Esophagus muscularis mucosa (tissue), 4 donors: ENCODE measurements around the gene ARID2. TPM values are rescaled to one million over a fixed set of nuclear protein-coding genes. Genes with fewer than 3 reads are reported as not detected.

Experiments
- DNase-seq: peaks from one replicate; pipeline ENCODE4 v3.0.0-alpha.2; 2017; ENCODE audit errors: extremely low spot score
- H3K27ac ChIP-seq, 4 donors: fragments of 200-600 bp; sonication (generic); replicated peaks in 1 of 4; 1 replicate in 3 of 4; 2 replicates in 1 of 4; pipeline ENCODE4 v1.5.1; 2016 to 2019; ENCODE audit warnings: mild to moderate bottlenecking in 1 of 4
- H3K27me3 ChIP-seq, 4 donors: fragments of 200-600 bp; sonication (generic); one replicate each; pipeline versions ENCODE4 v1.5.1 to v1.6.0; 2016 to 2019
- H3K36me3 ChIP-seq, 4 donors: fragments of 200-600 bp; sonication (generic); one replicate each; pipeline ENCODE4 v1.5.1; 2016 to 2019
- H3K4me1 ChIP-seq, 4 donors: fragments of 200-600 bp; sonication (generic); one replicate each; pipeline ENCODE4 v1.5.1; 2016 to 2019
- H3K4me3 ChIP-seq, 4 donors: fragments of 200-600 bp; sonication (generic); 1 replicate in 2 of 4; 2 replicates in 2 of 4; pipeline ENCODE4 v1.5.1; 2016 to 2019; ENCODE audit warnings: mild to moderate bottlenecking in 4 of 4, moderate library complexity in 1 of 4
- H3K9me3 ChIP-seq, 4 donors: fragments of 200-600 bp; sonication (generic); 1 replicate in 3 of 4; 2 replicates in 1 of 4; pipeline ENCODE4 v1.5.1; 2016 to 2019
- CTCF ChIP-seq, 3 experiments: fragments of 200-600 bp in 2 of 3; fragments of 450-650 bp in 1 of 3; sonication (generic) in 2 of 3; IDR thresholded peaks; one replicate each; pipeline ENCODE4 v1.5.1; 2017 to 2019; ENCODE audit warnings: antibody characterized with exemption in 3 of 3, mild to moderate bottlenecking in 2 of 3, moderate library complexity in 1 of 3
- EP300 ChIP-seq: sonication (generic); formaldehyde crosslinking; IDR thresholded peaks from one replicate; pipeline ENCODE4 v1.6.1; 2017; ENCODE audit warnings: antibody characterized with exemption
- POLR2A ChIP-seq: fragments of 450-650 bp; IDR thresholded peaks from one replicate; pipeline ENCODE4 v1.6.1; 2017; ENCODE audit warnings: antibody characterized with exemption, moderate library complexity, mild to moderate bottlenecking, low read depth
- POLR2AphosphoS5 ChIP-seq, 2 donors: sonication (generic); formaldehyde crosslinking; IDR thresholded peaks; one replicate each; pipeline ENCODE4 v1.6.1; 2017; ENCODE audit warnings: antibody characterized with exemption in 2 of 2
- WGBS: methylation state at CpG from one replicate; pipeline ENCODE4 v1.1.5; 2018; 5-methylcytosine and 5-hydroxymethylcytosine counted together
- intact Hi-C: fragments of 100-400 bp; cut with DNase I; formaldehyde crosslinking; loops from one replicate; pipeline ENCODE4 v1.15.1; 2023
- total RNA-seq, 4 donors: library from RNA; depleted of rRNA; stranded (reverse); fragments of >200 nt; gene quantifications; one replicate each; pipeline versions ENCODE4 v1.1.0 to v1.2.1, GENCODE V29; 2016

Gene ARID2
- total RNA-seq, 4 donors from 2014 or later: 24.0 to 45.3 (median 33.0) TPM

- Histone ChIP-seq H3K36me3 (peaks cover 0 to 33% (median 8%) of the 10 kb centered on the region in 4 donors), H3K4me1 (peaks cover 0 to 12% (median 0%) of the 10 kb centered on the region in 4 donors), H3K27me3 (no peaks in the 10 kb centered on the region), H3K9me3 (no peaks in the 10 kb centered on the region), H3K4me3 (no peak overlapping the region), H3K27ac (no peak overlapping the region)
- TF ChIP-seq POLR2AphosphoS5 (IDR thresholded peaks at IDR 0.05): no peak
- TF ChIP-seq CTCF (IDR thresholded peaks at IDR 0.05): no peak
- TF ChIP-seq EP300: no peak
- no peak for TF ChIP-seq POLR2A
- no peak for DNase-seq
- WGBS: 92% methylated on average over 1 of the region's 1 CpG
- intact Hi-C loops: no loop called here
Observed at GRCh38 chr12:45866299-45866698, 136.8 kb downstream of the ARID2 start.

- H3K9me3 ChIP-seq: no peaks in the 10 kb centered on the region
- intact Hi-C loops: no loop called here
- peaks cover 0 to 1% (median 0%) of the 10 kb centered on the region in 4 donors for H3K4me1 ChIP-seq
- DNase-seq: no peak
- H3K27ac ChIP-seq: no peak overlapping the region
- H3K36me3 ChIP-seq: peaks cover 22 to 61% (median 39%) of the 10 kb centered on the region in 4 donors
- WGBS: 89% methylated on average over 7 of the region's 7 CpGs
- H3K4me3 ChIP-seq: no peak overlapping the region
- H3K27me3 ChIP-seq: no peaks in the 10 kb centered on the region
- TF ChIP-seq CTCF (IDR thresholded peaks at IDR 0.05) (no peak), POLR2A (no peak), EP300 (no peak), POLR2AphosphoS5 (IDR thresholded peaks at IDR 0.05) (no peak)
Observed at GRCh38 chr12:45872446-45872845, 142.9 kb downstream of the ARID2 start.

GRCh38 chr12:45877069-45877468 lies 147.6 kb downstream of the ARID2 start:
- no peaks in the 10 kb centered on the region for H3K9me3 ChIP-seq
- intact Hi-C loops: no loop called here
- 95% methylated on average over 5 of the region's 5 CpGs for WGBS
- H3K27ac ChIP-seq: no peak overlapping the region
- peaks cover 25 to 56% (median 42%) of the 10 kb centered on the region in 4 donors for H3K36me3 ChIP-seq
- no peaks in the 10 kb centered on the region for H3K27me3 ChIP-seq
- peaks cover 17 to 25% (median 20%) of the 10 kb centered on the region in 4 donors for H3K4me1 ChIP-seq
- TF ChIP-seq EP300 (no peak), POLR2AphosphoS5 (IDR thresholded peaks at IDR 0.05) (no peak), CTCF (IDR thresholded peaks at IDR 0.05) (no peak), POLR2A (no peak)
- DNase-seq: no peak
- no peak overlapping the region for H3K4me3 ChIP-seq

- Histone ChIP-seq H3K4me3 (no peak overlapping the region), H3K4me1 (peaks cover 17 to 25% (median 20%) of the 10 kb centered on the region in 4 donors), H3K27me3 (no peaks in the 10 kb centered on the region), H3K9me3 (no peaks in the 10 kb centered on the region), H3K36me3 (peaks cover 25 to 42% (median 30%) of the 10 kb centered on the region in 4 donors), H3K27ac (peak overlapping the region in 3 of 4 donors; percentile 9 to 47 (median 16))
- 36% methylated on average over 8 of the region's 8 CpGs for WGBS
- intact Hi-C loops: no loop called here
- DNase-seq: no peak
- no peak for TF ChIP-seq EP300
- TF ChIP-seq POLR2AphosphoS5 (IDR thresholded peaks at IDR 0.05): no peak
- TF ChIP-seq POLR2A: no peak
- TF ChIP-seq CTCF (IDR thresholded peaks at IDR 0.05): no peak
Observed at GRCh38 chr12:45878630-45879255, 149.2 kb downstream of the ARID2 start.
